ENCODE measurements around the gene DRC7.

DNA sequence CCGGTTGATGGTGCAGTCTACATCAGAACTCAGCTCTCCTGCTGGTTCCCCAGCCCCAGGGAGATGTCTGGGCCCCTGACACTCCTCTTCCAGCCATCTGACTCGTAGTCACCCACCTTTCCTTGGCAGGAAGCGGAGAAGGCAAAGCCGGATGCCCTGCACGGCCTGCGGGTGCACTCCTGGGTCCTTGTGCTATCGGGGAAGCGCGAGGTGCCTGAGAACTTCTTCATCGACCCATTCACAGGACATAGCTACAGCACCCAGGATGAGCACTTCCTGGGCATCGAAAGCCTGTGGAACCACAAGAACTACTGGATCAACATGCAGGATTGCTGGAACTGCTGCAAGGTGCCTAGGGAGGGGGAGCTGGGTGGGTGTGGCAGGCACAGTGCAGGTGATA, 12.7 kb downstream of the DRC7 start:
- TF ChIP-seq, protein P1, sequence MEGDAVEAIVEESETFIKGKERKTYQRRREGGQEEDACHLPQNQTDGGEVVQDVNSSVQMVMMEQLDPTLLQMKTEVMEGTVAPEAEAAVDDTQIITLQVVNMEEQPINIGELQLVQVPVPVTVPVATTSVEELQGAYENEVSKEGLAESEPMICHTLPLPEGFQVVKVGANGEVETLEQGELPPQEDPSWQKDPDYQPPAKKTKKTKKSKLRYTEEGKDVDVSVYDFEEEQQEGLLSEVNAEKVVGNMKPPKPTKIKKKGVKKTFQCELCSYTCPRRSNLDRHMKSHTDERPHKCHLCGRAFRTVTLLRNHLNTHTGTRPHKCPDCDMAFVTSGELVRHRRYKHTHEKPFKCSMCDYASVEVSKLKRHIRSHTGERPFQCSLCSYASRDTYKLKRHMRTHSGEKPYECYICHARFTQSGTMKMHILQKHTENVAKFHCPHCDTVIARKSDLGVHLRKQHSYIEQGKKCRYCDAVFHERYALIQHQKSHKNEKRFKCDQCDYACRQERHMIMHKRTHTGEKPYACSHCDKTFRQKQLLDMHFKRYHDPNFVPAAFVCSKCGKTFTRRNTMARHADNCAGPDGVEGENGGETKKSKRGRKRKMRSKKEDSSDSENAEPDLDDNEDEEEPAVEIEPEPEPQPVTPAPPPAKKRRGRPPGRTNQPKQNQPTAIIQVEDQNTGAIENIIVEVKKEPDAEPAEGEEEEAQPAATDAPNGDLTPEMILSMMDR (conservative IDR thresholded peaks at IDR 0.05) = no peak
- no peak for TF ChIP-seq EZH2 (IDR thresholded peaks at IDR 0.05; ENCODE audit: low read depth)
